NCI-H345 (cell line): ENCODE results near the gene IRX4.
"Not testable (repeated sequence)": the region's sequence is repeated elsewhere in the genome, so short reads cannot be mapped to it uniquely, and the experiment has no call there.

Experiments used
- DNase-seq: peaks from one replicate; lab custom pipeline; 2025; lab: John Stamatoyannopoulos, UW

Gene IRX4

GRCh38 chr5:1856596-1857255, 26.0 kb downstream of the IRX4 start:
- DNase-seq: no peak

- DNase-seq: no peak
Measured at GRCh38 chr5:1855596-1855995, 27.1 kb downstream of the IRX4 start.

- DNase-seq: no peak
Measured at GRCh38 chr5:1855075-1855474, 27.6 kb downstream of the IRX4 start.

- no peak for DNase-seq
Measured at GRCh38 chr5:1853531-1853930, 29.2 kb downstream of the IRX4 start.

GRCh38 chr5:1852324-1852947, 30.3 kb downstream of the IRX4 start:
- DNase-seq: no peak

GRCh38 chr5:1851290-1851934, 31.3 kb downstream of the IRX4 start:
- no peak for DNase-seq

GRCh38 chr5:1850324-1851154, 32.2 kb downstream of the IRX4 start:
- DNase-seq: no peak

- no peak for DNase-seq
Measured at GRCh38 chr5:1847611-1848010, 35.1 kb downstream of the IRX4 start.

GRCh38 chr5:1847056-1847455, 35.7 kb downstream of the IRX4 start:
- DNase-seq: no peak

- DNase-seq: no peak
Measured at GRCh38 chr5:1846583-1846982, 36.1 kb downstream of the IRX4 start.

- no peak for DNase-seq
Measured at GRCh38 chr5:1845696-1846095, 37.0 kb downstream of the IRX4 start.

GRCh38 chr5:1844708-1845436, 37.9 kb downstream of the IRX4 start:
- DNase-seq: no peak

GRCh38 chr5:1843761-1844160, 39.0 kb downstream of the IRX4 start:
- not testable (repeated sequence) for DNase-seq

- DNase-seq: no peak
Measured at GRCh38 chr5:1842004-1842819, 40.5 kb downstream of the IRX4 start.

- no peak for DNase-seq
Measured at GRCh38 chr5:1840741-1841521, 41.8 kb downstream of the IRX4 start.

GRCh38 chr5:1840071-1840547, 42.6 kb downstream of the IRX4 start:
- no peak for DNase-seq

GRCh38 chr5:1838013-1838412, 44.7 kb downstream of the IRX4 start:
- no peak for DNase-seq

- no peak for DNase-seq
Measured at GRCh38 chr5:1836891-1837880, 45.5 kb downstream of the IRX4 start.
